Effector memory CD4-positive, alpha-beta T cell (primary cell): Measurements from ENCODE around the gene ABI1.
"Not testable (repeated sequence)": the region's sequence is repeated elsewhere in the genome, so short reads cannot be mapped to it uniquely, and the experiment has no call there.

Experiments used
- DNase-seq, 3 donors: peaks; one replicate each; pipeline ENCODE4 v3.0.0-alpha.2; 2020
- H3K27ac ChIP-seq: 2 replicates; pipeline ENCODE4 v1.7.0; 2013; ENCODE audit warnings: mild to moderate bottlenecking, low read length, moderate library complexity; ENCODE audit not compliant: insufficient read depth, poor library complexity, severe bottlenecking
- H3K27me3 ChIP-seq: replicated peaks from 2 replicates; pipeline ENCODE4 v1.7.0; 2013; ENCODE audit warnings: mild to moderate bottlenecking, low read length; ENCODE audit not compliant: insufficient read depth, control insufficient read depth, poor library complexity, severe bottlenecking
- H3K36me3 ChIP-seq: 2 replicates; pipeline ENCODE4 v1.7.0; 2013; ENCODE audit warnings: mild to moderate bottlenecking, low read length, moderate library complexity; ENCODE audit not compliant: control insufficient read depth, insufficient read depth
- H3K4me1 ChIP-seq: 2 replicates; pipeline ENCODE4 v1.7.0; 2013; ENCODE audit warnings: low read length, mild to moderate bottlenecking; ENCODE audit not compliant: control insufficient read depth, insufficient read depth, poor library complexity, severe bottlenecking
- H3K4me3 ChIP-seq: 2 replicates; pipeline ENCODE4 v1.7.0; 2013; ENCODE audit warnings: low read length, low read depth, mild to moderate bottlenecking; ENCODE audit not compliant: insufficient read depth, poor library complexity, severe bottlenecking
- H3K9me3 ChIP-seq: 2 replicates; pipeline ENCODE4 v1.7.0; 2013; ENCODE audit warnings: mild to moderate bottlenecking, low read length, moderate library complexity; ENCODE audit not compliant: control insufficient read depth

The ABI1 gene

DNA sequence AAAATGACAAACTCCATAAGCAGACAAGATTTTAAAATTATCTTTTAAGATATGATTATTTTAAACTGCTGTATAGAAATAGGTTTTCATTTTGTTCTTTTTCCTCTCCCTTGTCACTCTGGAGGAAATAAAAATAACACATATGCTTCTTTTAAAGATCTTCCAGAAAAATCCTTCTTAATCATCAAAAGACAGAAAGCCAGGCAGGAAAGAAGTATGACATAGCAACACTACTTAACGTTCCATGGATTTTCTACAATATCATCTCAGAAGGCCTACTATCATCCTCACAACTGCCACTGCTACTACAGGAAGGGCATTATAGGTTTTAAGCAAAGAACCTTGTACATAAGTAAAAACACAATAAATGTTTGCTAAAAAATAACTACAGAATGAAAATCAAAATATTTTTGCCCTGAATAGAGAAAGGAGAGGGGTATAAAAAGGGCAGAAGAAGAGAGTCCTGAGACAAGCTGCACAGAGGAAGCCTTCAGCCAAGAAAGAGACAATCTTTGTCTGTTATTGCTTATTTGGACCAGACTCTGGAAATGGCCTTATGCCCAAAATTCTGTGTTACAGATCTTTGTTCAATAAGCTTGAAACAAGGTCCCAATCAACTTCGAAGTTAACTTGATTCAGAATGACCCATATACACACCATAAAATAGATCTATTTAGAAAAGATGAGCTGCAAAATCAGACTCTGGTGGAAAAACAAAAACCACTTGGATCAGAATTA is 67.8 kb downstream of the ABI1 start:
- no peak overlapping the region for H3K27ac ChIP-seq

DNA sequence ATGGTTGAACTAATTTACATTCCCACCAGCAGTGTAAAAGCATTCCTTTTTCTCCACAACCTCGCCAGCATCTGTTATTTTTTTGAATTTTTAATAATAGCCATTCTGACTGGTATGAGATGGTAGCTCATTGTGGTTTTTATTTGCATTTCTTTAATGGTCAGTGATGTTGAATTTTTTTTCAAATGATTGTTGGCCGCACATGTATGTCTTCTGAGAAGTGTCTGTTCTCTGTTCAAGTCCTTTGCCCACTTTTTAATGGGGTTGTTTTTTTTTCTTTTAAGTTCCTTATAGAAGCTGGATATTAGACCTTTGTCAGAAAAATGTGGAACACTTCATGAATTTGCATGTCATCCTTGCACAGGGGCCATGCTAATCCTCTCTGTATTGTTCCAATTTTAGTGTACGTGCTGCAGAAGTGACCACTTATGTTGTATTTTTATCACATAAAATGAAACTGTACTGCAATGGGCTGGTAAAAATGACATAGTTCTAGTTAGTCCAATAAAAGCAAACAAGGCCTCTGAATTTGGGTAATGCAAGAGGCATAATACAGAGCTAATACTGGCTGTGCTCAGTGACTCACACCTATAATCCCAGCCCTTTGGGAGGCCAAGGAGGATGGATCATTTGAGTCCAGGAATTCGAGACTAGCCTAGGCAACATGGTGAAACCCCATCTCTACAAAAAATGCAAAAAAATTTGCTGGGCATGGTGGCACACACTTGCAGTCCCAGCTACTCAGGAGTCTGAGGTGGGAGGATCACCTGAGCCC is 70.3 kb downstream of the ABI1 start:
- Histone ChIP-seq H3K4me3 (no peak overlapping the region), H3K27me3 (no peaks in the 10 kb centered on the region), H3K9me3 (no peaks in the 10 kb centered on the region), H3K27ac (no peak overlapping the region), H3K36me3 (no peaks in the 10 kb centered on the region), H3K4me1 (no peaks in the 10 kb centered on the region)
- no peak for DNase-seq

More for the DNA sequence above, 67.8 kb downstream of the ABI1 start:
- Histone ChIP-seq H3K4me3 (no peak overlapping the region), H3K36me3 (no peaks in the 10 kb centered on the region), H3K9me3 (no peaks in the 10 kb centered on the region), H3K27me3 (no peaks in the 10 kb centered on the region), H3K4me1 (no peaks in the 10 kb centered on the region)
- DNase-seq: no peak

DNA sequence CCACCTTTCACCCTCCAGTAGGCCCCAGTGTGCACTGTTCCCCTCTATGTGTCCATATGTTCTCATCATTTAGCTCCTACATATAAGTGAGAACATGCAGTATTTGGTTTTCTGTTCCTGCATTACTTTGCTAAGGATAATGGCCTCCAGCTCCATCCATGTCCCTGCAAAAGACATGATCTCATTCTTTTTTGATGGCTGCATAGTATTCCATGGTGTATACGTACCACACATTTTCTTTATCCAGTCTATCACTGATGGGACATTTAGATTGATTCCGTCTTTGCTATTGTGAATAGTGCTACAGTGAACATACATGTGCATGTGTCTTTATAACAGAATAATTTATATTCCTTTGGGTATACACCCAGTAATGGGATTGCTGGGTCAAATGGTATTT is 71.0 kb downstream of the ABI1 start:
- not testable (repeated sequence) for H3K9me3 ChIP-seq, H3K36me3 ChIP-seq, H3K27ac ChIP-seq, H3K4me1 ChIP-seq, H3K4me3 ChIP-seq, H3K27me3 ChIP-seq, DNase-seq

DNA sequence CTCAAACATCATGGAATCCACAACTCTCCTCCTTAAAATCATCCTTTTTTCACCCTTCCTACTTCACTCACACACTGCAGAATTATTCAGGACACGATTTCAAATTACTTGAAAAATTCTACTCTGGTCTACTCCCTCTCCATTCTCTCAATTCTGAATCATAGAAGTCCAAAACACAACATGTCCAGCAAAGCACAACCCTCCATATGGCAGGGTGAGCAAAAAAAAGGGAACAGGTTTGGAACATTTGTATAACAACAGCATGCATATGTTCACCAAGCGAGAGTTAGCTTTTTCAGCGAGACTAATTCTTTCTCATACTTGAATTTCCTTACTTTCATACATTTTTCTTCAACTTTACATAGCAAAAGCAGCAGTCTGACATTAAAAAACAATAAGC is 73.4 kb downstream of the ABI1 start:
- H3K27ac ChIP-seq: no peak overlapping the region
- no peaks in the 10 kb centered on the region for H3K36me3 ChIP-seq
- H3K4me3 ChIP-seq: no peak overlapping the region
- no peaks in the 10 kb centered on the region for H3K4me1 ChIP-seq
- H3K9me3 ChIP-seq: no peaks in the 10 kb centered on the region
- H3K27me3 ChIP-seq: no peaks in the 10 kb centered on the region
- DNase-seq: no peak

DNA sequence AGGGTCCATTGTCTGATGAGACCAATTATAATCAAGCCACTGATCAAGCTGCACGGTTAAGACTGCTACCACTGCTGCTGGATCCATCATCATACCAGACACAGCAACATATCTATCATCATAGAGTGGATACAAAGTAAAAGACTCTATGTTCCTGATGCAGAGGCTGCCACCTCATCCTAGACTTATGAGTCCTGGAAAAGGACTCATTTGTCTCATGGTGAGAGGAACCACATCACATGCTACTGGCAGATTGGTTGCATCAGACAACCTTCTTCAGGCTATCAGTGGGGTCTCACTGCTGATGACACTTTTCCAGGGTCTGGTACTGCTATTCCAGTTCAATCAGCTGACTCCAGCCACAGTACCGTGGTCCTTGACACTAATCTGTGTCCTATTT is 79.0 kb downstream of the ABI1 start:
- Histone ChIP-seq H3K36me3 (no peaks in the 10 kb centered on the region), H3K27me3 (no peaks in the 10 kb centered on the region), H3K9me3 (no peaks in the 10 kb centered on the region), H3K4me3 (no peak overlapping the region), H3K27ac (no peak overlapping the region), H3K4me1 (peaks cover 5% of the 10 kb centered on the region)
- no peak for DNase-seq

DNA sequence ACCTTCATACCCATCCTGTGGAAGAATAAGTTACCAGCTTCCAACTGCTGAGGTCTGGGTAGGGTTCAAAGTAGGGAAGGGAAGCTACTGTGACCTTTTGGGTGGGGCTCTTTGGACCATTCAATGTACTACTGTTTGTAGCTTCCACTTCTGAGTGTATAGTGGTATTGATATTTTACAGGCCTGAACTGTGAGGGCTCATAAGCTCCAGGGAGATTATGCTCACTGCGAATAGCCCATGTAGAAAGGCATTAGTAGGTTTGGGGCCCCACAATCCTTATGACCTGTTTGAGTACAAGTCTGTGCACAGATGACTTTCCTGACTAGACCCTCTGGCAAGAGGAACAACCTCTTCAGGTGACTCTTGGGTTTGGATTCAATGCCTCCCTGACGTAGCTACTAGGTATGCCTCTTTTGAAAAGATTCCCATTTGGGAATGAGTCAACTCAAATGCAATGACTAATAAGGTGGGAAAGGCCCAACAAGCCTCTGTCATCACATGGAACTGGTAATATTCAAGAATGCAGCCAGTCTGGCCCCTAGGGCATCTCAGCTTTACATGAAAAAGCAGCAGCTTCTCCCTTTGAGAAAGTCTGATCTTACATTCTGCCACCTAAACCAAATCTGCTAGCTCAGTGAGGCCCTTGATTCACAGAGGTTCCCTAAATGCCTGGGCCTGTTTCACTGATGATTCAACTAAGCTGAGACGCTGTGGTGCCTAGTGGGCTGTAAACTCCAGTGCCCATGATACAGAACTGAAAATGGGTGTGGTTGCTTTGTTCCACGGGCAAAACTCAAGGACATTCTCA is 79.8 kb downstream of the ABI1 start:
- no peak for DNase-seq
- peaks cover 5% of the 10 kb centered on the region for H3K4me1 ChIP-seq
- no peak overlapping the region for H3K4me3 ChIP-seq
- H3K27ac ChIP-seq: no peak overlapping the region
- H3K36me3 ChIP-seq: no peaks in the 10 kb centered on the region
- no peaks in the 10 kb centered on the region for H3K9me3 ChIP-seq
- no peaks in the 10 kb centered on the region for H3K27me3 ChIP-seq

DNA sequence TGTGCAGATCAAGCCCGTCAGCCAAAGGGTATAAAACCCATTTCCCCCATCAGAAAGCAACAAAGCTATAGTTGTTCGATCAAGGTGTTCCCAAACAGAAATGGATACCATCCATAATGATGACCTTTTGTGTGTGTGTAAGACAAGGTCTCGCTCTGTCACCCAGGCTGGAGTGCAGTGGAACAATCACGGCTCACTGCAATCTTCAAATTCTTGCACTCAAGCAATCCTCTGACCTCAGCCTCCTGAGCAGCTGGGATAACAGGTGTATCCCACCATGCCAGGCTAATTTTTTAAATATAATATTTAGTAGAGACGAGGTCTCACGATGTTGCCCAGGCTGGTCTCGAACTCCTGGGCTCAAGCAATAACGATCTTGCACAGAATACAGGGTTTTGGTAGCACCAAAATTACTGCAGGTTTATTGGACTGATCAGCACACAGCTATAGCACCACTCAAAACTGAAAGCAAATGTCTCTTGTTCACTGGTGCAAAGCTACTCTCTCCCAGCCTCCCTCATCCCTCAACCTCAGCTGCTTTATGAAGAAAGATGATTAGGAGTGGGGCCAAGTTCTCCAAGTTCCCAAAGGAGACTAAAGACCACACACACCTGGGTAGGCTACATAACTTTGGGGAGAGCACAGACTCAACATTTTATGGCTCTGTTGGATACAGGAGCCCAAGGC is 80.5 kb downstream of the ABI1 start:
- H3K4me1 ChIP-seq: peaks cover 5% of the 10 kb centered on the region
- H3K9me3 ChIP-seq: no peaks in the 10 kb centered on the region
- no peaks in the 10 kb centered on the region for H3K27me3 ChIP-seq
- no peak overlapping the region for H3K27ac ChIP-seq
- DNase-seq: no peak
- no peak overlapping the region for H3K4me3 ChIP-seq
- no peaks in the 10 kb centered on the region for H3K36me3 ChIP-seq

- DNase-seq: no peak
- Histone ChIP-seq H3K4me3 (no peak overlapping the region), H3K27me3 (no peaks in the 10 kb centered on the region), H3K4me1 (peaks cover 5% of the 10 kb centered on the region), H3K9me3 (no peaks in the 10 kb centered on the region), H3K27ac (no peak overlapping the region), H3K36me3 (no peaks in the 10 kb centered on the region)
Measured at GRCh38 chr10:26779176-26779860, 81.4 kb downstream of the ABI1 start.

DNA sequence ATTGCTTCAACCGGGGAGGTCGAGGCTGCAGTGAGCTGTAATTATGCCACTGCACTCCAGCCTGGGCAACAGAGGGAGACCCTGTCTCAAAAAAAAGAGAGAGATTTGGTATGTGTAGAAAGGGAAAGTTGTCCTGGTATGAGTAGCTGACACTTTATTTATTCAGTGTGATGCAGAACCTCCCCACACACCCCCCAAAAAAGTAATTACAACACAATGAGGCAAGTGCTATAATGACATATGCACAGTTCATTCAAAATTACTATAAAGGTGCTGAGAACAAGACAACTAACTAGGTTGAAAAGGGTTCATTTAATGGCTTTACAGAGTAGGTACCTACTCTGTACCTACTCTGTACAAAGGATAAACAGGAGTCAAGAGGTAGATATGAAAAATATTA is 83.1 kb downstream of the ABI1 start:
- Histone ChIP-seq H3K4me1 (peaks cover 5% of the 10 kb centered on the region), H3K27ac (no peak overlapping the region), H3K27me3 (no peaks in the 10 kb centered on the region), H3K4me3 (no peak overlapping the region), H3K9me3 (no peaks in the 10 kb centered on the region), H3K36me3 (no peaks in the 10 kb centered on the region)
- no peak for DNase-seq
